ENCODE results near the gene MOB4. TPM values are rescaled to one million over a fixed set of nuclear protein-coding genes. Genes with fewer than 3 reads are reported as not detected.

Gene MOB4
- total and polyA plus RNA-seq, 10 of the 15 experiments (the other 5 are each of a cell fraction or from before 2014, with no cell fraction given) = 13.5 to 44.2 (median 32.4) TPM

GRCh38 chr2:197472166-197472565, 43.7 kb upstream of the MOB4 start:
- RAD21 ChIA-PET (ENCODE audit: unreplicated experiment) = no interaction called here
- 98% methylated on average over 5 of the region's 5 CpGs for WGBS (ENCODE audit: insufficient coverage, insufficient replicate concordance, low lambda C conversion rate, missing lambda C conversion rate)
- Histone ChIP-seq H3K27me3 (replicated peaks in 1 of 2; ENCODE audit: control insufficient read depth in 2 of 2, insufficient read depth in 2 of 2, low read length in 1 of 2) (no peaks in the 10 kb centered on the region), H4K20me1 (ENCODE audit: control insufficient read depth, insufficient read depth) (no peaks in the 10 kb centered on the region), H3K27ac (ENCODE audit: control insufficient read depth, insufficient read depth) (no peak overlapping the region), H3K36me3 (ENCODE audit: control insufficient read depth in 2 of 2, insufficient read depth in 2 of 2, low read length in 1 of 2) (peaks cover 3 to 22% of the 10 kb centered on the region in 2 experiments), H3K4me2 (ENCODE audit: control insufficient read depth, insufficient read depth) (no peak overlapping the region), H3K79me2 (ENCODE audit: control insufficient read depth, insufficient read depth, low read length) (no peaks in the 10 kb centered on the region), H2AFZ (ENCODE audit: control insufficient read depth, low read depth, low read length) (no peak overlapping the region), H3K4me1 (ENCODE audit: control insufficient read depth, insufficient read depth, low read length) (no peaks in the 10 kb centered on the region), H3K9me3 (replicated peaks; ENCODE audit: control insufficient read depth, insufficient read depth, low read length) (no peaks in the 10 kb centered on the region), H3K9ac (ENCODE audit: control insufficient read depth, insufficient read depth, low read length) (no peak overlapping the region), H3K4me3 (no peak overlapping the region)
- in situ Hi-C loops (cut with MboI) (no loop called here), intact Hi-C loops (cut with micrococcal nuclease; ENCODE audit: unreplicated experiment) (no loop called here)
- CTCF ChIA-PET = no interaction called here
- no peak for TF ChIP-seq REST (IDR thresholded peaks at IDR 0.05; ENCODE audit: low read depth, low read length)
- TF ChIP-seq, protein P1, sequence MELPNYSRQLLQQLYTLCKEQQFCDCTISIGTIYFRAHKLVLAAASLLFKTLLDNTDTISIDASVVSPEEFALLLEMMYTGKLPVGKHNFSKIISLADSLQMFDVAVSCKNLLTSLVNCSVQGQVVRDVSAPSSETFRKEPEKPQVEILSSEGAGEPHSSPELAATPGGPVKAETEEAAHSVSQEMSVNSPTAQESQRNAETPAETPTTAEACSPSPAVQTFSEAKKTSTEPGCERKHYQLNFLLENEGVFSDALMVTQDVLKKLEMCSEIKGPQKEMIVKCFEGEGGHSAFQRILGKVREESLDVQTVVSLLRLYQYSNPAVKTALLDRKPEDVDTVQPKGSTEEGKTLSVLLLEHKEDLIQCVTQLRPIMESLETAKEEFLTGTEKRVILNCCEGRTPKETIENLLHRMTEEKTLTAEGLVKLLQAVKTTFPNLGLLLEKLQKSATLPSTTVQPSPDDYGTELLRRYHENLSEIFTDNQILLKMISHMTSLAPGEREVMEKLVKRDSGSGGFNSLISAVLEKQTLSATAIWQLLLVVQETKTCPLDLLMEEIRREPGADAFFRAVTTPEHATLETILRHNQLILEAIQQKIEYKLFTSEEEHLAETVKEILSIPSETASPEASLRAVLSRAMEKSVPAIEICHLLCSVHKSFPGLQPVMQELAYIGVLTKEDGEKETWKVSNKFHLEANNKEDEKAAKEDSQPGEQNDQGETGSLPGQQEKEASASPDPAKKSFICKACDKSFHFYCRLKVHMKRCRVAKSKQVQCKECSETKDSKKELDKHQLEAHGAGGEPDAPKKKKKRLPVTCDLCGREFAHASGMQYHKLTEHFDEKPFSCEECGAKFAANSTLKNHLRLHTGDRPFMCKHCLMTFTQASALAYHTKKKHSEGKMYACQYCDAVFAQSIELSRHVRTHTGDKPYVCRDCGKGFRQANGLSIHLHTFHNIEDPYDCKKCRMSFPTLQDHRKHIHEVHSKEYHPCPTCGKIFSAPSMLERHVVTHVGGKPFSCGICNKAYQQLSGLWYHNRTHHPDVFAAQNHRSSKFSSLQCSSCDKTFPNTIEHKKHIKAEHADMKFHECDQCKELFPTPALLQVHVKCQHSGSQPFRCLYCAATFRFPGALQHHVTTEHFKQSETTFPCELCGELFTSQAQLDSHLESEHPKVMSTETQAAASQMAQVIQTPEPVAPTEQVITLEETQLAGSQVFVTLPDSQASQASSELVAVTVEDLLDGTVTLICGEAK (IDR thresholded peaks at IDR 0.05; ENCODE audit: borderline replicate concordance) = peak; percentile 38
- no peak for TF ChIP-seq POU2F2 (IDR thresholded peaks at IDR 0.05; ENCODE audit: borderline replicate concordance, low read depth, low read length)
- no peak for TF ChIP-seq MAX (IDR thresholded peaks at IDR 0.05; ENCODE audit: low read depth, low read length)
- no peak for TF ChIP-seq POLR2A (IDR thresholded peaks at IDR 0.05; ENCODE audit: low read depth, low read length)
- ATAC-seq (no peak), FAIRE-seq (no peak), DNase-seq (ENCODE audit: low read depth, low spot score) (no peak)
- SMC1A ChIA-PET (ENCODE audit: uncharacterized antibody, unreplicated experiment) = interaction anchor here (0.6 kb wide), 1 partner anchor 47 kb away, joined by 3 read pairs; no protein-coding TSS in a partner anchor
- POLR2A ChIA-PET = no interaction called here
- no TSS peak for BruUV-seq (replicated peaks)
